Trophoblast cell (in vitro differentiated cells and primary cell): ENCODE data around the gene BEX5.
"Not testable (repeated sequence)": the region's sequence is repeated elsewhere in the genome, so short reads cannot be mapped to it uniquely, and the experiment has no call there.

Experiments used
- DNase-seq, 2 donors: peaks; one replicate each; pipeline ENCODE4 v3.0.0-alpha.2; 2016
- H2AFZ ChIP-seq: 2 replicates; pipeline ENCODE4 v1.6.1; 2013; ENCODE audit warnings: low read length, moderate library complexity, mild to moderate bottlenecking; ENCODE audit not compliant: insufficient read depth, poor library complexity
- H2AK5ac ChIP-seq: 2 replicates; pipeline ENCODE4 v1.6.1; 2013; ENCODE audit warnings: mild to moderate bottlenecking, low read length
- H2BK120ac ChIP-seq: 2 replicates; pipeline ENCODE4 v1.6.1; 2013; ENCODE audit warnings: low read length, mild to moderate bottlenecking, moderate library complexity; ENCODE audit not compliant: insufficient read depth, poor library complexity
- H2BK12ac ChIP-seq: 2 replicates; pipeline ENCODE4 v1.6.1; 2013; ENCODE audit warnings: mild to moderate bottlenecking, low read length, moderate library complexity
- H2BK5ac ChIP-seq: 2 replicates; pipeline ENCODE4 v1.6.1; 2013; ENCODE audit warnings: low read length, low read depth, moderate library complexity, mild to moderate bottlenecking; ENCODE audit not compliant: poor library complexity
- H3K14ac ChIP-seq: 2 replicates; pipeline ENCODE4 v1.6.1; 2013; ENCODE audit warnings: mild to moderate bottlenecking, low read length
- H3K18ac ChIP-seq: 2 replicates; pipeline ENCODE4 v1.6.1; 2013; ENCODE audit warnings: mild to moderate bottlenecking, low read length
- H3K23ac ChIP-seq: 2 replicates; pipeline ENCODE4 v1.6.1; 2013; ENCODE audit warnings: low read length
- H3K27ac ChIP-seq: 2 replicates; pipeline ENCODE4 v1.5.1; 2013; ENCODE audit warnings: low read depth, mild to moderate bottlenecking, inconsistent platforms, low read length, moderate library complexity
- H3K27me3 ChIP-seq: 2 replicates; pipeline ENCODE4 v1.6.1; 2013; ENCODE audit warnings: inconsistent platforms, mild to moderate bottlenecking, low read length, moderate library complexity; ENCODE audit not compliant: insufficient read depth
- H3K36me3 ChIP-seq, 2 experiments: 1 replicate in 1 of 2; 2 replicates in 1 of 2; pipeline ENCODE4 v1.6.1; 2013; ENCODE audit warnings: low read length in 2 of 2, mild to moderate bottlenecking in 2 of 2, moderate library complexity in 1 of 2; ENCODE audit not compliant: insufficient read depth in 2 of 2, control insufficient read depth in 1 of 2
- H3K4ac ChIP-seq: 2 replicates; pipeline ENCODE4 v1.6.1; 2013; ENCODE audit warnings: low read depth, mild to moderate bottlenecking, low read length, moderate library complexity
- H3K4me1 ChIP-seq, 2 experiments: 1 replicate in 1 of 2; 2 replicates in 1 of 2; pipeline ENCODE4 v1.6.1; 2013; ENCODE audit warnings: low read length in 2 of 2, mild to moderate bottlenecking in 2 of 2, moderate library complexity in 1 of 2; ENCODE audit not compliant: insufficient read depth in 2 of 2, control insufficient read depth in 1 of 2
- H3K4me2 ChIP-seq: 2 replicates; pipeline ENCODE4 v1.6.1; 2013; ENCODE audit warnings: inconsistent platforms, mild to moderate bottlenecking, low read length, moderate library complexity
- H3K4me3 ChIP-seq: 2 replicates; pipeline ENCODE4 v1.5.1; 2013; ENCODE audit warnings: mild to moderate bottlenecking, low read depth, low read length, inconsistent platforms
- H3K79me1 ChIP-seq: one replicate; pipeline ENCODE4 v1.6.1; 2013; ENCODE audit warnings: low read length
- H3K79me2 ChIP-seq: 2 replicates; pipeline ENCODE4 v1.6.1; 2013; ENCODE audit warnings: low read length, mild to moderate bottlenecking; ENCODE audit not compliant: control insufficient read depth, insufficient read depth, poor library complexity
- H3K9ac ChIP-seq: 2 replicates; pipeline ENCODE4 v1.6.1; 2013; ENCODE audit warnings: mild to moderate bottlenecking, low read length
- H3K9me3 ChIP-seq: 2 replicates; pipeline ENCODE4 v1.6.1; 2013; ENCODE audit warnings: low read depth, mild to moderate bottlenecking, control low read depth, inconsistent platforms, low read length; ENCODE audit not compliant: insufficient read depth
- H4K12ac ChIP-seq: 2 replicates; pipeline ENCODE4 v1.6.1; 2013; ENCODE audit warnings: low read depth, mild to moderate bottlenecking, low read length, moderate library complexity
- H4K8ac ChIP-seq: 2 replicates; pipeline ENCODE4 v1.6.1; 2013; ENCODE audit warnings: low read depth, mild to moderate bottlenecking, low read length, moderate library complexity
- H4K91ac ChIP-seq: one replicate; pipeline ENCODE4 v1.6.1; 2013; ENCODE audit warnings: low read depth, mild to moderate bottlenecking, low read length, moderate library complexity
- WGBS: extraction: QIAGEN DNeasy Blood & Tissue Kit; methylation state at CpG from one replicate; pipeline ENCODE4 v1.1.7; 2013; ENCODE audit warnings: missing lambda C conversion rate; ENCODE audit not compliant: insufficient read length, insufficient coverage; ENCODE audit errors: extremely low coverage; 5-methylcytosine and 5-hydroxymethylcytosine counted together

BEX5 gene

DNA sequence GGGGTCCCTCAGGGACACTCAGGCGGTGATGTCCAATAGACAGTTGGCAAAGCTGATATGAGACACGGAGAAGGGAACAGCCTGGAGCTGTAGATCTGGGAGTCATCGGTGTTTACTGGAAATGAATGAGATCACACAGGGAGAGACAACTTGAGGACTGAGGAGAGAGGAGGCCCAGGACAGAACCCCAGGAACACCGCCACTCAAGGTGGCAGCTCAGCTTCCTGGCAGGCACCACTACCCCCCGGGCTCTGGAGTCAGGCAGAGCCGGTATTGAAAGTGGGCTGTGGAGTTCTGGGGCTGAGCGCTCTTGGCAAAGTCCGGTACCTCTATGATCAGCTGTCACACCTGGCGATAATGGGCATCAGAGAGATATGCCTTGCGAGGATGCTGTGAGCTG is 30.8 kb downstream of the BEX5 start:
- not testable (repeated sequence) for H3K4me3 ChIP-seq, H2AFZ ChIP-seq, H3K4me1 ChIP-seq, H3K79me2 ChIP-seq, H3K36me3 ChIP-seq, H3K79me1 ChIP-seq, H3K27me3 ChIP-seq, H2BK120ac ChIP-seq, H3K14ac ChIP-seq, H2BK12ac ChIP-seq, H3K23ac ChIP-seq, H3K4ac ChIP-seq, H3K18ac ChIP-seq, H4K12ac ChIP-seq, DNase-seq, H4K91ac ChIP-seq, H2AK5ac ChIP-seq, H4K8ac ChIP-seq, H2BK5ac ChIP-seq, H3K9me3 ChIP-seq, H3K27ac ChIP-seq, H3K9ac ChIP-seq
- WGBS, result no CpG with 5 or more reads among the region's 10 CpGs
- peak overlapping the region; percentile 61 for H3K4me2 ChIP-seq

DNA sequence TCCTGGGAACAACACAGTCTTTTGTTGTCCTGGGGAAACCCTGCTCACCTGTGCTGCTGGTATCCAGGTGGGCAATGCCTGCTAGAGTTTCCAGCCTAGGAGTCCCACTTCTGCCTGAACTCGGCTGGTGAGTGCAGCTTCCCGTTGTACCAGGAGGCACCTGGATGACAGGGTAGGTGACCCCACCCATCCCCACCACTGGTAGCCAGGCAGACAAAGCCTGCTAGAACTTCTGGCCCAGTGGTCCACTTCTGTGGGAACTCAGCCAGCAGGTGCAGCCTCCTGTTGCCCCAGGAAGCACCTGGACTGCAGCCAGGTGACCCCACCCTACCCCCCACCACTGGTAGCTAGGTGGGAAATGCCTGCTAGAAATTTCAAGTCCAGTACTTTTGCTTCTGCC is 40.0 kb downstream of the BEX5 start:
- Histone ChIP-seq H4K8ac (no peak overlapping the region), H2BK120ac (no peak overlapping the region), H3K9me3 (no peaks in the 10 kb centered on the region), H3K14ac (no peak overlapping the region), H3K36me3 (no peaks in the 10 kb centered on the region), H2AFZ (no peak overlapping the region), H3K18ac (no peak overlapping the region), H2BK12ac (no peak overlapping the region), H3K79me2 (no peaks in the 10 kb centered on the region), H3K9ac (no peak overlapping the region), H3K79me1 (no peaks in the 10 kb centered on the region), H2AK5ac (no peak overlapping the region), H4K91ac (no peak overlapping the region), H3K4me2 (no peak overlapping the region), H4K12ac (no peak overlapping the region), H3K23ac (no peak overlapping the region), H3K27me3 (no peaks in the 10 kb centered on the region), H3K4ac (no peak overlapping the region), H3K27ac (no peak overlapping the region), H2BK5ac (no peak overlapping the region), H3K4me3 (no peak overlapping the region), H3K4me1 (no peaks in the 10 kb centered on the region)
- no CpG with 5 or more reads among the region's 2 CpGs for WGBS
- no peak for DNase-seq

GRCh38 chrX:102113367-102113766 is 42.4 kb downstream of the BEX5 start:
- Histone ChIP-seq H2AFZ (no peak overlapping the region), H2BK12ac (no peak overlapping the region), H4K8ac (no peak overlapping the region), H3K4ac (no peak overlapping the region), H3K27ac (no peak overlapping the region), H3K14ac (no peak overlapping the region), H3K4me1 (no peaks in the 10 kb centered on the region), H2AK5ac (no peak overlapping the region), H2BK5ac (no peak overlapping the region), H3K23ac (no peak overlapping the region), H3K79me2 (no peaks in the 10 kb centered on the region), H2BK120ac (no peak overlapping the region), H3K27me3 (no peaks in the 10 kb centered on the region), H3K36me3 (no peaks in the 10 kb centered on the region), H3K9ac (no peak overlapping the region), H3K18ac (no peak overlapping the region), H3K4me3 (no peak overlapping the region), H4K91ac (no peak overlapping the region), H4K12ac (no peak overlapping the region), H3K4me2 (no peak overlapping the region), H3K79me1 (no peaks in the 10 kb centered on the region), H3K9me3 (peaks cover 3% of the 10 kb centered on the region)
- WGBS, result no CpG with 5 or more reads among the region's 4 CpGs
- DNase-seq, result no peak
